ENCODE data around the gene CLCN7. TPM values are rescaled to one million over a fixed set of nuclear protein-coding genes. Genes with fewer than 3 reads are reported as not detected.

Gene CLCN7
- total RNA-seq, 1 donor from 2014 or later, result 76.2 TPM

DNA sequence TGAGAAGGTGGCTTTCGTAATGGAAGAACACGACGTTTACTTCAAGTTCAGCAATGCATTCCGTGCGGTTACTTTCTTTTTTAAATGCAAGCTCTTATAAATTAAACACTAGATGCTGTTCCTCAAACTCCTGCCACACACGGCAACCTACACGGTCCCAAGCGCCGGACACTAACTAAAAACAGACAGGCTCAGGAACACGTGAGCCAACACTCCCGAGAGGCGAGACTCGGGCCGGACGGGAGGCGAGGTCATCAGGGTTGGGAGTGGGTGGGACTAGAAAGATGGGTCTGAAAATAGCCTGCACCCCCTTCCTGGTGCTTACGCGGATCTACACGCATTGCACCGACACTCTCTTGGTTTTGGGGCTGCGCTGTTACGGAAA, 6.4 kb downstream of the CLCN7 start:
- TF ChIP-seq CTCF (conservative IDR thresholded peaks at IDR 0.05; ENCODE audit: low read depth, low read length), result no peak
- no peak for DNase-seq (ENCODE audit: low read depth)
- H3K4me3 ChIP-seq (ENCODE audit: low read depth, low read length), result no peak overlapping the region

DNA sequence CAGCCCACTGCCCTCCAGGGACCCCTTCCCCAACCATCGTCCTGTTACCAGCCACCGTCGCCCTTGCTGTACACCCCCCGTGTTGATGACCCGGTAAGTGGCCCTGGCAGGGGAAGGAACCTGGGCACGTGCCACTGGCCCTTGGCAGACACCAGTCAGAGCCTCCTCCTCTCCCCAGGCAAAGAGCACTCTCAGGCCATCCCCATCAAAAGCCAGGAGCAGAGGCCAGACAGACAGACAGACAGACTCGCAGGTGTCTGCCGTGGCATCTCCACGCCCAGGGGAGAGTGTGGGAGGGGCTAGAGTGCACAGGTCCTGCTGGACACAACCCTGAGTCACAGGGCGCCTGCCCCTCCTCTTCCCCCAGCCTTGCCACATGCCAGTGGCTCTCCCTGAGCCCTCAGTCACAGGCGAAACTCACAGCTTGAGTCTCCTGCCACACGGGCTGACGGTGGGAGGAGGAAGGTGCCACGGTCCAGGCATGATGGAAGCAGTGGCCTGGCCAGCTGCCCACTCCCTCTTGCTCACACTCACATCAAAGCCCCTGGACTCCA, 7.8 kb downstream of the CLCN7 start:
- TF ChIP-seq CTCF (conservative IDR thresholded peaks at IDR 0.05; ENCODE audit: low read depth, low read length), result no peak
- no peak for DNase-seq (ENCODE audit: low read depth)
- H3K4me3 ChIP-seq (ENCODE audit: low read depth, low read length), result no peak overlapping the region

- TF ChIP-seq CTCF (conservative IDR thresholded peaks at IDR 0.05; ENCODE audit: low read depth, low read length), result no peak
- H3K4me3 ChIP-seq (ENCODE audit: low read depth, low read length), result no peak overlapping the region
- no peak for DNase-seq (ENCODE audit: low read depth)
These were observed 8.8 kb downstream of the CLCN7 start for GRCh38 chr16:1466054-1466453.

DNA sequence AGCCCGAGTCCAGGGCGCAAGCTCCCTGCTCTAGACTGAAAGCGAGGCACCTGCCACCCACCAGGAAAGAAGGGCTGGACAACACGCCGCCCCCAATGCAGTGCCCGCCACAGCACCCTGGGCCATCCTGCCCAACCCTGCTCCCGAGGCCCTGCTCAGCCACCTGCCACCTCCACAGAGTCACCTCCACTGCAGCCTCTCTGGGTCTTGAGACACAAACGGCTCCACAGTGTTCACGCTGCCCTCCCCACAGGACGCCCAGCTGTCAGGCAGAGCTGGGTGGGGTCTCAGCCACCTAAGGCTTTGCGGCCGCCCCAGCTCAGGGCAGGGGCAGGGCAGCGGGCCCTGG, 9.3 kb downstream of the CLCN7 start:
- DNase-seq (ENCODE audit: low read depth), result no peak
- H3K4me3 ChIP-seq (ENCODE audit: low read depth, low read length), result no peak overlapping the region
- TF ChIP-seq CTCF (conservative IDR thresholded peaks at IDR 0.05; ENCODE audit: low read depth, low read length), result no peak

GRCh38 chr16:1464894-1465566, 9.8 kb downstream of the CLCN7 start:
- DNase-seq (ENCODE audit: low read depth), result no peak
- H3K4me3 ChIP-seq (ENCODE audit: low read depth, low read length), result no peak overlapping the region
- TF ChIP-seq CTCF (conservative IDR thresholded peaks at IDR 0.05; ENCODE audit: low read depth, low read length), result no peak

DNA sequence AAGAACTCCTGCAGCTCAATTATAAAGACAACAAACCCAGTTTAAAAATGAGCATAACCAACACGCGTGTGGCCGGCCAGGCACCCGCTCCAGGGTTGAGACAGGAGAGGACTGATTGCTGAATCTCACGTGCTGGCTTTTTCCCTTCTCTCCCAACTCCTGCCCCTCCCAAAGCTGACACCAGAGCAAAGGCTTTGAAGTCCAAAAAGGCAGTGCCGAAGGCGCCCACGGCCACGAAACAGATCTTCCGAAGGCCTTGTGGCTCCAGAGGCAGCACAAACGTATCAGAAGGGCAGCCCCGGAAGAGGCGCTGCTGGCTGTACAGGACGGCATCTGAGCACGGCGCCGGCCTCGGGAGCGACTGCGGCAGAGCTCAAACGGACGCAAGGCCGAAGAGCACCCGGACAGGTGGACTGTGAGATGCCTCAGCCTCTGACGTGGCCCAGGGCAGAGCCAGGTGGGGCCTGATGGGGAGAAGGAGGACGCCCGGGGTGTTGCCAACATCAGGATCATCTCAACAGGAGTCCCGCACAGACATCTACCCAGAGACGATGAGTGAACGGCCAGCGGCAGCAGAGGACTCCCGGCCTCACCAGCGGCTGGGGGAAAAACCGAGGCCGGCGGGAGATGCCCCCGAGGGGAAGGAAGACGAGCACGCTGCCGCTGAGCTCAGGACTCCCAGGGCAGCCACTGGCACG, 10.5 kb downstream of the CLCN7 start:
- no peak for DNase-seq (ENCODE audit: low read depth)
- TF ChIP-seq CTCF (conservative IDR thresholded peaks at IDR 0.05; ENCODE audit: low read depth, low read length), result no peak
- H3K4me3 ChIP-seq (ENCODE audit: low read depth, low read length), result no peak overlapping the region

Data from epithelial cell of proximal tubule (primary cell).